Right cardiac atrium (tissue), 5 donors: ENCODE data around the gene CLCN4. TPM values are rescaled to one million over a fixed set of nuclear protein-coding genes. Genes with fewer than 3 reads are reported as not detected.

ENCODE experiments used
- ATAC-seq, 2 donors: fragments of 200-7000 bp; cut with Tn5 transposase; one replicate each; pipeline versions ENCODE4 v1.8.0 to v1.9.1; 2020; ENCODE audit warnings: moderate library complexity in 2 of 2, mild to moderate bottlenecking in 1 of 2
- DNase-seq, 3 donors: peaks; one replicate each; pipeline ENCODE4 v3.0.0-alpha.2; 2020
- H3K27ac ChIP-seq: one replicate; pipeline ENCODE4 v1.5.1; 2013; ENCODE audit warnings: mild to moderate bottlenecking, low read length, control low read depth, moderate library complexity
- H3K27me3 ChIP-seq: one replicate; pipeline ENCODE4 v1.6.1; 2013; ENCODE audit not compliant: control insufficient read depth, insufficient read depth
- H3K4me1 ChIP-seq: one replicate; pipeline ENCODE4 v1.6.1; 2013; ENCODE audit warnings: low read length; ENCODE audit not compliant: control insufficient read depth, insufficient read depth
- H3K4me3 ChIP-seq: one replicate; pipeline ENCODE4 v1.5.1; 2013; ENCODE audit warnings: low read length, control low read depth
- H3K9me3 ChIP-seq: one replicate; pipeline ENCODE4 v1.6.1; 2013; ENCODE audit warnings: low read length; ENCODE audit not compliant: control insufficient read depth
- WGBS: extraction: QIAGEN DNeasy Blood & Tissue Kit; methylation state at CpG from one replicate; pipeline ENCODE4 v1.1.7; 2013; 5-methylcytosine and 5-hydroxymethylcytosine counted together
- intact Hi-C, 4 donors: fragments of 100-400 bp; cut with DNase I; formaldehyde crosslinking; loops; one replicate each; pipeline versions ENCODE4 v1.11.0 to v1.14.0; 2022 to 2023
- polyA plus RNA-seq: library from polyadenylated mRNA; stranded (reverse); fragments of 200-250 nt; gene quantifications from one replicate; pipeline ENCODE4 v1.2.3, GENCODE V29; 2013
- total RNA-seq, 4 donors: library from RNA; stranded (reverse); fragmentation: NEBNext Ultra II Directional; extraction: Animal tissue kit (Norgen Biotek cat#: 25700); gene quantifications; one replicate each; pipeline ENCODE4 v1.2.1, GENCODE V29; 2021
- donor health status: healthy with polysubstance abuse.
- donor health status: DM: no; HTN: yes; CAD: no.
- donor health status: DM: no; HTN: no; CAD: no.
- donor health status: DM: no; HTN: yes; CAD: no; lungs with severe emphysema.
- donor health status: DM: yes; HTN: yes; CAD: no.

The CLCN4 gene
- total and polyA plus RNA-seq, 5 donors: 11.0 to 34.9 (median 29.7) TPM

DNA sequence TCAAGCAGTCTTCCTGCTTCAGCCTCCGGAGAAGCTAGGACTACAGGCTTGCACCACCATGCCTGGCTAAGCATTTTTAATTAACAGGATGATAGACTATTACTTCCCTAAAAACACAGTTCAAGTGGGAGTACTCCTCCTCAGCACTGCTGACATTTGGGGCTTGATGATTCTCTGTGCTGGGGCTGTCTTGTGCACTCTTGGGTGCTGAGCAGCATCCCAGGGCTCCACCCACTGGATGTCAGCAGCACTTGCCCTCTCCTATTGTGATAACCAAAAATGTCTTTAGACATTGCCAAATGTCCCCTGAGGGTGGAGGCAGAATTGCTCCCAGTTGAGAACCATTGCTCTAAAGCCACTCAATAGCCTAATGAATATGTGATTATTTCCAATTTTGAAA lies 60.4 kb downstream of the CLCN4 start:
- H3K4me1 ChIP-seq: no peaks in the 10 kb centered on the region
- no peak overlapping the region for H3K4me3 ChIP-seq
- no peaks in the 10 kb centered on the region for H3K27me3 ChIP-seq
- intact Hi-C loops: no loop called here
- ATAC-seq (peak; percentile 45 to 67), DNase-seq (peak in 1 of 3 donors; percentile 61)
- no peak overlapping the region for H3K27ac ChIP-seq
- 79% methylated on average over 1 of the region's 1 CpG for WGBS
- H3K9me3 ChIP-seq: no peaks in the 10 kb centered on the region

DNA sequence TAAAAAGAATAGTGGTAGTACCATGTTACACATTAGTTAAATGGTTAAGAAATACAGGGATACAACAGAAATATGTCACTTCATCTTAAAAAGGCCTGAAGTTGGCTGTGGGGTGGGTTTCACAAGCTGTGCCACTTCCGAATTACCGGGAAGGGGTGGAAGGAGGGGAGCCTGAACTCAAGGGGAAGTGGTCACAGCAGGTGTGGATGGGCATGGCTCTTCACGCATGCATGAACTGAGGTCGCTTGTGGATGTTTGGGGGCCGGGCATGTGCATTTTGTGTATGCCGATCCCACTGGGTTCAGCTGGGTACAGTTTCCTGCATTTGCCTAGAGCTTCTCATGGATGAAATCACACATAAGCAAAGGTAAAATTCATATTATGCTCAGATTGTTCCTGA lies 64.9 kb downstream of the CLCN4 start:
- H3K27me3 ChIP-seq: no peaks in the 10 kb centered on the region
- ATAC-seq: no peak
- DNase-seq: no peak
- no peaks in the 10 kb centered on the region for H3K4me1 ChIP-seq
- no peak overlapping the region for H3K4me3 ChIP-seq
- H3K27ac ChIP-seq: no peak overlapping the region
- 91% methylated on average over 6 of the region's 6 CpGs for WGBS
- intact Hi-C loops: no loop called here
- no peaks in the 10 kb centered on the region for H3K9me3 ChIP-seq

DNA sequence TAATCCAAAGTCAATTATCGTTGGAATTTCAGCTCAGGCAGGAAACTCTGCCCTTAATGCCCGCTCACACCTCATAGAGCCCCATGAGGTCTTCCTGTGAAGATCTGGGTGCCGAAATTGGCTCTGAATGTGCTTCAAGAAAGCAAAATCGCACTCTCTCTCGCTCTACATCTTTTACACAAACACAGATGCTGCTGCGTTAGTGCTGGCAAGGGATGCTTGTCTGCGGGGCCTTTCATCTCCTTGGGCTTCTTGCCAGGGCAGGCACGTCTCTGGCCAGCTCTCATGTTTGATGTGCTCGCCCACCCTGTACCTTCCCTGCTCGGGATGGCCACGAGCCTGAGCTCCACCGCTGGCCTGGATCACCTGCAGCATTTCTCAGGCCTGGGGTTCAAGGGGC lies 66.5 kb downstream of the CLCN4 start:
- intact Hi-C loops: no loop called here
- H3K9me3 ChIP-seq: no peaks in the 10 kb centered on the region
- H3K4me1 ChIP-seq: no peaks in the 10 kb centered on the region
- ATAC-seq: no peak
- WGBS: 87% methylated on average over 12 of the region's 12 CpGs
- DNase-seq: no peak
- H3K4me3 ChIP-seq: no peak overlapping the region
- H3K27me3 ChIP-seq: no peaks in the 10 kb centered on the region
- no peak overlapping the region for H3K27ac ChIP-seq

DNA sequence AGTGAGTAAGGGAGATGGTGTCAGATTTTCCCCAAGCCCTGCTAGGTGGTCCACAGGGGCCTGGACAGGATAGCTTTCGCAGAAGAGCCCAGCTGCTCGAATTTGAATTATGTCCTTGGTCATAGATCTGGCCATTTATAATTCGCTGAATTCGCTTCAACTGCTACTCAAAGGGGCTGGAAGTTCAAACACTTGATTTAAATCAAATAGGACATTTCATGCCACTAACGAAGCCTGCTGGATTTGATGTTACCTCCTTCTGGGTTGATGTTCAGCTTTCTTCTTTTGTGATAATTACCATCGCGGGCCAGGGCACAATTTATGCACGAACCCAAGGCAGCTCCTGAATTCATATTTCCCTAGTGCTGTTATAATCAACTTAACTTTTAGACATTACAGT lies 67.0 kb downstream of the CLCN4 start:
- no peaks in the 10 kb centered on the region for H3K9me3 ChIP-seq
- intact Hi-C loops: no loop called here
- no peak for ATAC-seq
- 96% methylated on average over 8 of the region's 8 CpGs for WGBS
- no peaks in the 10 kb centered on the region for H3K4me1 ChIP-seq
- DNase-seq: no peak
- no peaks in the 10 kb centered on the region for H3K27me3 ChIP-seq
- no peak overlapping the region for H3K4me3 ChIP-seq
- no peak overlapping the region for H3K27ac ChIP-seq

DNA sequence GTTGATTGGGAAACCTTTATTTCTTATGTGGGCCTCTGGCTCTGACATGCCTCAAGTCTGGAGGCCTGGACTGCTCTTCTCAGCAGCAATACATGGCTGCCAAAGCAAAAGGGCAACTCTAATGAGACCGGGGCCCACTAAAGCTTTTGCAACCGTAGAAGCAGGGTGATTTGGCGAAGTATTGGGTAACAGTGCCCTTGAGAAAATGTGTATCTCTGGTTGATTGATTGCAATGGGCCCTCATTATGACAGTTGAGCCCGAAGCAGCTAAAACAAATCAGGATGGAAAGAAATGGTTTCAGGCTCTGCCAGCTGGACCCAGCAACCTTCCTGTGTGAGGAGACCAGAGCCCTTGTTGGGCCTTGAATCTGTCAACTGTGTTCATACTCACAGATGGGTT lies 73.4 kb downstream of the CLCN4 start:
- DNase-seq: no peak
- 91% methylated on average over 4 of the region's 4 CpGs for WGBS
- Histone ChIP-seq H3K4me1 (no peaks in the 10 kb centered on the region), H3K27ac (no peak overlapping the region), H3K27me3 (no peaks in the 10 kb centered on the region), H3K4me3 (no peak overlapping the region), H3K9me3 (no peaks in the 10 kb centered on the region)
- ATAC-seq: no peak
- intact Hi-C loops: no loop called here

DNA sequence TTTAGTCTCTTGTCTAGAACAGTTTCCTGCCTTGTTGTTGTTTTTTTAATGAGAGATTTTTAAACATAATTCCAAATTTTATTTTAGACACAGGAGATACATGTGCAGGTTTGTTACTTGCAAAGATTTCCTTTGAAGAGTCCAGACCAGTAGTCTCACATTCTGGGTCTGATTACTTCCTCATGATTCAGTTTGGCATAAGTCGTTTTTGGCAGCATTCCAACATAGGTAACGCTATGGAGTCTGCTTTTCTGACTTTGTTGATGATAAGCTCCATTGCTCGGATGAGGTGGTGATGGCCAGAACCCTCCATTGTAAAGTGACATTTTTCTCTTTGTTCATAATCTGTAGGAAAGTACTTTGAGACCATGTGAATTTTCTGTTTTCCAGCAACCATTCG lies 74.7 kb downstream of the CLCN4 start:
- Histone ChIP-seq H3K27ac (no peak overlapping the region), H3K4me1 (no peaks in the 10 kb centered on the region), H3K4me3 (no peak overlapping the region), H3K27me3 (no peaks in the 10 kb centered on the region), H3K9me3 (no peaks in the 10 kb centered on the region)
- DNase-seq (no peak), ATAC-seq (no peak)
- intact Hi-C loops: no loop called here
- 54% methylated on average over 4 of the region's 4 CpGs for WGBS

DNA sequence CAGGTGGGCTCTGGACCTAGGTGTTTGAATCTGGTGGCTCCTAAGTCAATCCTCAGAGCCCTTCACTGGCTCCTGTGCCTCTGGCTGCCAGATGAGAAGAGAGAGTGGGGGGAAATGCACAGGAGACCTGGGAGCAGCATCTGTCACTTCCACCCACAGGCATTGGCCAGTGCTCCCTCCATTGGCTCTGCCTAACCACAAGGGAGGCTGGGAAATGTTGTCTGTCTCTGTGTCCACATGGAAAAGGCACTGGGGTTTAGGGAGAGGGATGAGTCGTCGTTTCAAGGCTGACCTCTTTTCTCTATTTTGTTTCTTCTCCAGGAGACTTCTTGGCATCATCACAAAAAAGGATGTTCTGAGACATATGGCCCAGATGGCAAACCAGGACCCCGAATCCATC lies 76.4 kb downstream of the CLCN4 start:
- H3K9me3 ChIP-seq: no peaks in the 10 kb centered on the region
- intact Hi-C loops: no loop called here
- no peak overlapping the region for H3K4me3 ChIP-seq
- H3K27me3 ChIP-seq: no peaks in the 10 kb centered on the region
- no peaks in the 10 kb centered on the region for H3K4me1 ChIP-seq
- ATAC-seq (no peak), DNase-seq (no peak)
- whole genome bisulfite sequencing: 59% methylated on average over 3 of the region's 3 CpGs
- no peak overlapping the region for H3K27ac ChIP-seq

DNA sequence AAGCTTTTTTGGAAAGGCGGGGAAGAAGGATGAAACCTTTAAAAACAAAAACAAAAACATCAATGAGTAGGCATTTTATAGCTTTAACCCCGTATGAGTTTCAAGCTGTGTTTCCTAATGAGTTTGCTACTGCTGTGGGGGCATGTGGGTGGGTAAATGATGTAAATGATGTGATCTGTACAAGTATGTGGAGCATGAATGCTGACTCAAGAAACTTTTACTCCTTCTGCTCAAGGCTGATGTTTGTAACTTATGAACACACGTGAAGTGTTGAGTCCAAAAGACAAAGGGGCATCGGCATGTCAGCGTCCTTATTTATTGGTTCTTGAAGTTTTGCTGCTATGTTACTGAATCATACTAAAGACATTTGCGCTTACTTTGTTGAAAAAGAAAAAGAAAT lies 76.9 kb downstream of the CLCN4 start:
- H3K9me3 ChIP-seq: no peaks in the 10 kb centered on the region
- no peaks in the 10 kb centered on the region for H3K4me1 ChIP-seq
- DNase-seq (no peak), ATAC-seq (no peak)
- no peaks in the 10 kb centered on the region for H3K27me3 ChIP-seq
- H3K27ac ChIP-seq: no peak overlapping the region
- no peak overlapping the region for H3K4me3 ChIP-seq
- intact Hi-C loops: no loop called here
- 92% methylated on average over 6 of the region's 6 CpGs for WGBS

DNA sequence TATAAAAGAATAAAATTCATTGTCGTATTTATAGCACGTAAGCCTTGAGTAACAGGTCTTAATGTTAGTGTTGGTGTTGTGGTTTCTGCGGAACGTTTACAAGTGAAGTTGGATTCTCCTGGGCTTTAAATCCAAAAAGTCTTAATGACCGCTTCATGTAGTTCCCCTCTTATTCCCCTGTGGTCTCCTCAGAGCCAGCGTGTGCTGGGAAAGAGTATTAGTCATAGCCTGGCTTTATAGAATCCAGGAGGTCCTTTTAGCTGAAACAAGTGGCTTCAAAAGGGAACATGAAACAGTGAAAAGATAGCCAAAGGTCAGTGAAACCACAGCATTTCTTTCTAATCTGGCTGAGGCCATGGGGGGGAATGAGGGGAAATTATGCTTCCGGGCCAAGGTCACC lies 79.1 kb downstream of the CLCN4 start:
- peak in 1 of 3 donors; percentile 35 for DNase-seq
- Histone ChIP-seq H3K4me1 (no peaks in the 10 kb centered on the region), H3K9me3 (no peaks in the 10 kb centered on the region), H3K27ac (no peak overlapping the region), H3K27me3 (no peaks in the 10 kb centered on the region), H3K4me3 (no peak overlapping the region)
- intact Hi-C loops: no loop called here
- 67% methylated on average over 7 of the region's 7 CpGs for WGBS
- peak; percentile 61 to 74 for ATAC-seq

DNA sequence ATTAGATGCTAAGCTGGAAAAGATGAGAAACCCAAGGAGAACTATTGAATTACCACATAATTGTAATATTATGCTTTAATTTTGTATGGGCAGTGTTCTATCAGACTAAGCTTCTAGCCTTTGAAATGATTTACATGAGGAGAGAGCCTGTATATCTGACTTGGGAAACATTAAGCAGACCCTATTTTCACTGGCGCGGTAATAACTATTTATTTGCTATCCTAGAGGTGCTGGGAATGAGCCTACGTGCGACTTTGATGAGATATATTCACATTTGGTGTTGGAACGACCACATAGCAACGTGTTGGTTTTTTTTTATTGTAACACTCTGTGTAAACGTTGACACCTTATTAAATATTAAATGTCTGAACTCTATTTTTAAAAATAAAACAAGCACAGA lies 80.5 kb downstream of the CLCN4 start:
- H3K4me3 ChIP-seq: no peak overlapping the region
- H3K9me3 ChIP-seq: no peaks in the 10 kb centered on the region
- no peak overlapping the region for H3K27ac ChIP-seq
- no peaks in the 10 kb centered on the region for H3K27me3 ChIP-seq
- ATAC-seq (no peak), DNase-seq (no peak)
- no peaks in the 10 kb centered on the region for H3K4me1 ChIP-seq
- intact Hi-C loops: no loop called here
- WGBS: 78% methylated on average over 7 of the region's 7 CpGs

DNA sequence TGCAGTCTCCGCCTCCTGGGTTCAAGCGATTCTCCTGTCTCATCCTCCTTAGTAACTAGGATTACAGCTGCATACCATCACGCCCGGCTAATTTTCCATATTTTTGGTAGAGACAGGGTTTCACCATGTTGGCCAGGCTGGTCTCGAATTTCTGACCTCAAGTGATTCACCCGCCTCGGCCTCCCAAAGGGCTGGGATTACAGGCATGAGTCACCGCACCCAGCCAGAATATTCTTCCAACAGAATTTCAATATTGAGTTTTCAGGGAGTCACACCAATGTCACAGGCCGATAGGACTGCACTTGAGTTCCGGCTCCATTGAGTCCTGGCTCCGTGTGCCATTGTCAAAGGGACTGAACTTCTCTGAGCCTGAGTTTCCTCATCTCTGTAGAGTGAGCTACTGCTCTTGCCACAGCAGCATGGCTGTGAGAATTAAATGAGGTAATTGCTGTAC lies 82.9 kb downstream of the CLCN4 start:
- Histone ChIP-seq H3K27ac (no peak overlapping the region), H3K27me3 (no peaks in the 10 kb centered on the region), H3K4me3 (no peak overlapping the region), H3K9me3 (no peaks in the 10 kb centered on the region), H3K4me1 (no peaks in the 10 kb centered on the region)
- peak in 1 of 2 donors; percentile 85 for ATAC-seq
- intact Hi-C loops: no loop called here
- peak; percentile 37 to 53 (median 50) for DNase-seq
- WGBS: 82% methylated on average over 11 of the region's 11 CpGs

DNA sequence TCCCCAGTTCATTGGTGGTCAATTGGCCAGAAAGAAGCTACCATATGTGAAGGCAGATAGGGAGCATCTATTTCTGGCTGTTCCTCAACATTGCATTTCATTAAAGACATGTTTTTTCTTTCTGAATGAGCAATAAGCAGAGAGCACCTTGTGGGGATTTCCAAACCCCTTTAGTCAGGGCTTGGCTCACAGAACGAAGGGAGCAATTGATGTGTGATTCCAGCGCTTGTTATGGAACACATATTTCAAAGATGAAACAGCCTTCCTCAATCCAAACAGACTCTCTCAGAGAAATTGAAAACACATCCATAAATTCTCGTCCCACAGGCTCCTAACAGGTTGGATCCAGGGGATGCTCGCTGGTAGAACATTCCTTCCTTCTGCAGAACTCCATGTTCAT lies 84.1 kb downstream of the CLCN4 start:
- no peak for ATAC-seq
- H3K27me3 ChIP-seq: no peaks in the 10 kb centered on the region
- DNase-seq: no peak
- no peak overlapping the region for H3K4me3 ChIP-seq
- H3K4me1 ChIP-seq: no peaks in the 10 kb centered on the region
- WGBS: 78% methylated on average over 4 of the region's 4 CpGs
- H3K27ac ChIP-seq: no peak overlapping the region
- intact Hi-C loops: no loop called here
- H3K9me3 ChIP-seq: no peaks in the 10 kb centered on the region
